B cell (primary cell): Measurements from ENCODE around the gene MCEMP1. TPM values are rescaled to one million over a fixed set of nuclear protein-coding genes. Genes with fewer than 3 reads are reported as not detected.
A peak's percentile ranks its signal among the peaks of the same experiment; 100 is the strongest.

ENCODE experiments used
- ATAC-seq: fragments of 200-7000 bp; cut with Tn5 transposase; one replicate; pipeline ENCODE4 v1.10.0; 2021; ENCODE audit warnings: low read depth, mild to moderate bottlenecking, moderate number of reproducible peaks, moderate library complexity
- CTCF ChIA-PET: fragments of 350-600 bp; sonication (Branson Sonifier 250); formaldehyde crosslinking; loops from one replicate; lab custom pipeline; 2021; ENCODE audit warnings: antibody characterized with exemption, inconsistent platforms; lab: Charles Lee
- POLR2A ChIA-PET: fragments of 350-600 bp; sonication (Branson Sonifier 250); formaldehyde crosslinking; loops from one replicate; lab custom pipeline; 2021; ENCODE audit warnings: antibody characterized with exemption; lab: Charles Lee
- DNase-seq: peaks from one replicate; pipeline ENCODE4 v3.0.0; 2013
- H2AFZ ChIP-seq: 2 replicates; pipeline ENCODE4 v1.6.1; 2012; ENCODE audit warnings: mild to moderate bottlenecking, low read depth, low read length; ENCODE audit not compliant: insufficient read depth, poor library complexity, severe bottlenecking
- H3K27ac ChIP-seq, 2 donors: 1 replicate in 1 of 2; 2 replicates in 1 of 2; pipeline ENCODE4 v1.5.1; 2012 to 2013; ENCODE audit warnings: low read length in 2 of 2, mild to moderate bottlenecking in 2 of 2, moderate library complexity in 1 of 2
- H3K27me3 ChIP-seq, 4 experiments: fragments of 200-600 bp in 1 of 4; sonication (generic) in 1 of 4; replicated peaks in 1 of 4; 1 replicate in 2 of 4; 2 replicates in 2 of 4; pipeline versions ENCODE4 v1.6.1 to v1.7.0; 2013 to 2016; ENCODE audit warnings: low read length in 3 of 4, mild to moderate bottlenecking in 2 of 4, mixed read lengths in 1 of 4, moderate library complexity in 1 of 4; ENCODE audit not compliant: insufficient read depth in 4 of 4, control insufficient read depth in 3 of 4; ENCODE audit errors: control extremely low read depth in 1 of 4
- H3K36me3 ChIP-seq, 2 experiments: replicated peaks in 1 of 2; 1 replicate in 1 of 2; 2 replicates in 1 of 2; pipeline versions ENCODE4 v1.6.1 to v1.7.1; 2013; ENCODE audit warnings: low read length in 1 of 2; ENCODE audit not compliant: insufficient read depth in 2 of 2, control insufficient read depth in 1 of 2; ENCODE audit errors: control extremely low read depth in 1 of 2, extremely low read depth in 1 of 2
- H3K4me1 ChIP-seq, 2 donors: fragments of 200-600 bp in 1 of 2; sonication (generic) in 1 of 2; 1 replicate in 1 of 2; 2 replicates in 1 of 2; pipeline versions ENCODE4 v1.5.1 to v1.6.1; 2013 to 2017; ENCODE audit warnings: low read length in 2 of 2; ENCODE audit not compliant: control insufficient read depth in 2 of 2, insufficient read depth in 2 of 2
- H3K4me2 ChIP-seq: replicated peaks from 2 replicates; pipeline ENCODE3; 2012; ENCODE audit warnings: mild to moderate bottlenecking, low read depth, low read length; ENCODE audit not compliant: poor library complexity, severe bottlenecking
- H3K4me3 ChIP-seq, 5 experiments: fragments of 200-600 bp in 1 of 5; sonication (generic) in 1 of 5; 1 replicate in 3 of 5; 2 replicates in 2 of 5; pipeline versions ENCODE4 v1.5.1 to v1.7.0; 2011 to 2016; ENCODE audit warnings: low read length in 4 of 5, mild to moderate bottlenecking in 4 of 5, low read depth in 2 of 5, control low read depth in 1 of 5, moderate library complexity in 1 of 5; ENCODE audit not compliant: insufficient read depth in 1 of 5; ENCODE audit errors: control extremely low read depth in 1 of 5, extremely low read depth in 1 of 5
- H3K79me2 ChIP-seq: fragments of 200-600 bp; sonication (generic); one replicate; pipeline ENCODE4 v1.6.0; 2016; ENCODE audit warnings: low read length; ENCODE audit not compliant: control insufficient read depth, insufficient read depth
- H3K9ac ChIP-seq: fragments of 200-600 bp; sonication (generic); 2 replicates; pipeline ENCODE4 v1.6.1; 2017; ENCODE audit warnings: mild to moderate bottlenecking, low read length, moderate library complexity
- H3K9me3 ChIP-seq, 3 donors: one replicate each; pipeline versions ENCODE4 v1.6.1 to v1.7.1; 2013; ENCODE audit warnings: low read length in 2 of 3; ENCODE audit not compliant: control insufficient read depth in 2 of 3, insufficient read depth in 1 of 3; ENCODE audit errors: control extremely low read depth in 1 of 3
- H4K20me1 ChIP-seq: 2 replicates; pipeline ENCODE4 v1.6.0; 2012; ENCODE audit warnings: mild to moderate bottlenecking, low read length; ENCODE audit not compliant: insufficient read depth, control insufficient read depth, poor library complexity, severe bottlenecking
- H3K27ac Mint-ChIP-seq: one replicate; pipeline ENCODE4 v1.8.0; 2021; ENCODE audit warnings: mixed read lengths
- H3K27me3 Mint-ChIP-seq: one replicate; pipeline ENCODE4 v1.8.0; 2021; ENCODE audit warnings: mixed read lengths
- H3K4me1 Mint-ChIP-seq: one replicate; pipeline ENCODE4 v1.8.0; 2021; ENCODE audit warnings: mixed read lengths
- H3K4me3 Mint-ChIP-seq: one replicate; pipeline ENCODE4 v1.8.0; 2021; ENCODE audit warnings: mixed read lengths
- H3K9me3 Mint-ChIP-seq: one replicate; pipeline ENCODE4 v1.8.0; 2022; ENCODE audit warnings: mixed read lengths; ENCODE audit not compliant: insufficient read depth
- EZH2 ChIP-seq: IDR thresholded peaks from 2 replicates; pipeline ENCODE4 v1.6.1; 2012; ENCODE audit warnings: borderline replicate concordance, low read depth, mild to moderate bottlenecking, moderate library complexity, low read length; ENCODE audit not compliant: insufficient read depth, poor library complexity, severe bottlenecking
- WGBS: methylation state at CpG from one replicate; pipeline ENCODE4 v1.1.5; 2013; ENCODE audit warnings: missing lambda C conversion rate; ENCODE audit not compliant: insufficient coverage; 5-methylcytosine and 5-hydroxymethylcytosine counted together
- intact Hi-C: fragments of 100-400 bp; cut with micrococcal nuclease; formaldehyde crosslinking; loops from one replicate; pipeline ENCODE4 v1.10.0; 2022
- polyA plus RNA-seq: library from polyadenylated mRNA; depleted of rRNA; stranded (reverse); fragments of >200 nt; gene quantifications from 2 replicates; pipeline ENCODE4 v1.2.3, GENCODE V29; 2012
- total RNA-seq, 2 donors: library from RNA; stranded (reverse); fragments of 120-200 nt in 1 of 2; gene quantifications; 1 replicate in 1 of 2; 2 replicates in 1 of 2; pipeline versions ENCODE4 v1.2.3 to v1.2.4, GENCODE V29; 2013 to 2022
- TF ChIP-seq, protein P1 (sequence below): fragments of 200-600 bp; IDR thresholded peaks from one replicate; pipeline ENCODE4 v1.8.0; 2022; ENCODE audit warnings: antibody characterized with exemption, mild to moderate bottlenecking

Gene MCEMP1
- total and polyA plus RNA-seq, 2 donors (not counting 1 experiment from before 2014, with no cell fraction given) = 0.57 TPM; not detected in 1

DNA sequence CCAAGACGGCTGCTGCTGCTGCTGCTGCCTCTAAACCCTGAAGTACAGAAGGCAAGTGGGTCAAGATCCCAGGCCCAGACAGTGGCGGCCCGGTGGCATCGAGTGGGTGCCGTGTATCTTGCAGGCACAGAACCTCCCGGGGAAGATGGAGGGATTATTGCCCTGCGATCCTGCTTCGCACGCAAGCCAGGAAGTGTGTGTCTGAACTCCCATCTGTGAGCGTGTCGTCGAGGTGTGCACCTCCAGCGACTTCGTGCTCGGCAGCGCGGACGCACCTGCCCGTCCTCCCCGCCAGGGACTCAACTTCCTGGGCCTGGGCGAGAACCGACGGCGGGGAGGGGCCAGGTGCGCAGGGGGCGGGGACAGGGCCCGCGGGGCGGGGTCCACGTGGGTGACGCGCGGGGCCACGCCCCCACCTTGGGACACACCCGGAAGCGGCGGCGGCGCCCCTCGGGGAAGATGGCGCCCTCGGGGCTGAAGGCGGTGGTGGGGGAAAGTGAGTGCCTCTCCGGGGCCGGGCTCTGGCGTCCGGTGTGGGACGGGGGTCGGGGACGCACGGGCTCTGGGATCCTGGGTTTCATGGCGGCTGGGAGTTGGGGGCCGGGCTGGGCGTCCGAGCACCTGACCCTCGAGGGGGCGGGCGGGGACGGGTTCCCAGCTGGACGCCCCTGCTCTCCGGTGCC, 40.1 kb upstream of the MCEMP1 start, which contains the start of gene STXBP2:
Gene STXBP2 (plus strand): TSS at position 420 of the 683 bp plus-strand sequence. CDS start 40 bp downstream, at position 460.
- H3K4me3 ChIP-seq = peak within 1 kb of the TSS; percentile 58 to 89 (median 80)
- CTCF ChIA-PET = interaction anchor here (0.5 to 2.1 kb wide), 3 partner anchors 12 to 163 kb away, joined by 4 to 7 read pairs (median 5); no protein-coding TSS in a partner anchor

More for the DNA sequence above, 40.1 kb upstream of the MCEMP1 start, which contains the start of gene STXBP2:
- no peaks in the 10 kb centered on the region for H3K27me3 Mint-ChIP-seq
- Histone ChIP-seq H4K20me1 (peaks cover 16% of the 10 kb centered on the region), H3K4me1 (peaks cover 17 to 21% of the 10 kb centered on the region in 2 donors), H3K79me2 (peaks cover 67% of the 10 kb centered on the region), H3K9ac (peak within 1 kb of the TSS; percentile 86), H3K9me3 (peaks cover 0 to 7% (median 0%) of the 10 kb centered on the region in 3 donors), H3K27me3 (no peaks in the 10 kb centered on the region), H2AFZ (peak within 1 kb of the TSS; percentile 81), H3K4me2 (peak within 1 kb of the TSS; percentile 97), H3K27ac (peak within 1 kb of the TSS; percentile 81 to 93), H3K36me3 (peaks cover 4 to 27% of the 10 kb centered on the region in 2 experiments)
- H3K4me1 Mint-ChIP-seq = peaks cover 39% of the 10 kb centered on the region
- intact Hi-C loops = loop anchor here (1.0 kb wide), 2 partner anchors 8 to 21 kb away; partner anchors contain the start of genes PET100 and XAB2
- peak; percentile 98 for ATAC-seq
- peak within 1 kb of the TSS; percentile 90 for H3K4me3 Mint-ChIP-seq
- POLR2A ChIA-PET = interaction anchor here (1.0 kb wide), 1 partner anchor 102 kb away, joined by 3 read pairs; no protein-coding TSS in a partner anchor
- H3K9me3 Mint-ChIP-seq = no peaks in the 10 kb centered on the region
- DNase-seq = peak; percentile 93
- no peak for TF ChIP-seq EZH2
- TF ChIP-seq, protein P1, sequence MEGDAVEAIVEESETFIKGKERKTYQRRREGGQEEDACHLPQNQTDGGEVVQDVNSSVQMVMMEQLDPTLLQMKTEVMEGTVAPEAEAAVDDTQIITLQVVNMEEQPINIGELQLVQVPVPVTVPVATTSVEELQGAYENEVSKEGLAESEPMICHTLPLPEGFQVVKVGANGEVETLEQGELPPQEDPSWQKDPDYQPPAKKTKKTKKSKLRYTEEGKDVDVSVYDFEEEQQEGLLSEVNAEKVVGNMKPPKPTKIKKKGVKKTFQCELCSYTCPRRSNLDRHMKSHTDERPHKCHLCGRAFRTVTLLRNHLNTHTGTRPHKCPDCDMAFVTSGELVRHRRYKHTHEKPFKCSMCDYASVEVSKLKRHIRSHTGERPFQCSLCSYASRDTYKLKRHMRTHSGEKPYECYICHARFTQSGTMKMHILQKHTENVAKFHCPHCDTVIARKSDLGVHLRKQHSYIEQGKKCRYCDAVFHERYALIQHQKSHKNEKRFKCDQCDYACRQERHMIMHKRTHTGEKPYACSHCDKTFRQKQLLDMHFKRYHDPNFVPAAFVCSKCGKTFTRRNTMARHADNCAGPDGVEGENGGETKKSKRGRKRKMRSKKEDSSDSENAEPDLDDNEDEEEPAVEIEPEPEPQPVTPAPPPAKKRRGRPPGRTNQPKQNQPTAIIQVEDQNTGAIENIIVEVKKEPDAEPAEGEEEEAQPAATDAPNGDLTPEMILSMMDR = peak; percentile 35
- peak within 1 kb of the TSS; percentile 94 for H3K27ac Mint-ChIP-seq
- 5% methylated on average over 57 of the region's 61 CpGs for whole genome bisulfite sequencing
